22Rv1 (cell line): ENCODE data around the gene MPDZ.

Experiments
- H3K27ac ChIP-seq: fragments of 450-650 bp; 2 replicates; pipeline ENCODE4 v1.5.1; 2017
- CTCF ChIP-seq: fragments of 450-650 bp; IDR thresholded peaks from 2 replicates; pipeline ENCODE4 v1.5.1; 2017; ENCODE audit warnings: mild to moderate bottlenecking
- ZFX ChIP-seq: fragments of 450-650 bp; IDR thresholded peaks from 2 replicates; pipeline ENCODE4 v1.6.1; 2017; ENCODE audit warnings: antibody characterized with exemption, borderline replicate concordance

MPDZ gene, protein sequence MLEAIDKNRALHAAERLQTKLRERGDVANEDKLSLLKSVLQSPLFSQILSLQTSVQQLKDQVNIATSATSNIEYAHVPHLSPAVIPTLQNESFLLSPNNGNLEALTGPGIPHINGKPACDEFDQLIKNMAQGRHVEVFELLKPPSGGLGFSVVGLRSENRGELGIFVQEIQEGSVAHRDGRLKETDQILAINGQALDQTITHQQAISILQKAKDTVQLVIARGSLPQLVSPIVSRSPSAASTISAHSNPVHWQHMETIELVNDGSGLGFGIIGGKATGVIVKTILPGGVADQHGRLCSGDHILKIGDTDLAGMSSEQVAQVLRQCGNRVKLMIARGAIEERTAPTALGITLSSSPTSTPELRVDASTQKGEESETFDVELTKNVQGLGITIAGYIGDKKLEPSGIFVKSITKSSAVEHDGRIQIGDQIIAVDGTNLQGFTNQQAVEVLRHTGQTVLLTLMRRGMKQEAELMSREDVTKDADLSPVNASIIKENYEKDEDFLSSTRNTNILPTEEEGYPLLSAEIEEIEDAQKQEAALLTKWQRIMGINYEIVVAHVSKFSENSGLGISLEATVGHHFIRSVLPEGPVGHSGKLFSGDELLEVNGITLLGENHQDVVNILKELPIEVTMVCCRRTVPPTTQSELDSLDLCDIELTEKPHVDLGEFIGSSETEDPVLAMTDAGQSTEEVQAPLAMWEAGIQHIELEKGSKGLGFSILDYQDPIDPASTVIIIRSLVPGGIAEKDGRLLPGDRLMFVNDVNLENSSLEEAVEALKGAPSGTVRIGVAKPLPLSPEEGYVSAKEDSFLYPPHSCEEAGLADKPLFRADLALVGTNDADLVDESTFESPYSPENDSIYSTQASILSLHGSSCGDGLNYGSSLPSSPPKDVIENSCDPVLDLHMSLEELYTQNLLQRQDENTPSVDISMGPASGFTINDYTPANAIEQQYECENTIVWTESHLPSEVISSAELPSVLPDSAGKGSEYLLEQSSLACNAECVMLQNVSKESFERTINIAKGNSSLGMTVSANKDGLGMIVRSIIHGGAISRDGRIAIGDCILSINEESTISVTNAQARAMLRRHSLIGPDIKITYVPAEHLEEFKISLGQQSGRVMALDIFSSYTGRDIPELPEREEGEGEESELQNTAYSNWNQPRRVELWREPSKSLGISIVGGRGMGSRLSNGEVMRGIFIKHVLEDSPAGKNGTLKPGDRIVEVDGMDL (N-terminal part only)

GRCh38 chr9:13279284-13280141 is at the start of gene MPDZ:
MPDZ (minus strand) TSS chr9:13279692; CDS start chr9:13250315, 29,377 bp downstream.
- peak within 1 kb of the TSS; percentile 63 for H3K27ac ChIP-seq
- TF ChIP-seq ZFX (no peak), CTCF (no peak)

DNA sequence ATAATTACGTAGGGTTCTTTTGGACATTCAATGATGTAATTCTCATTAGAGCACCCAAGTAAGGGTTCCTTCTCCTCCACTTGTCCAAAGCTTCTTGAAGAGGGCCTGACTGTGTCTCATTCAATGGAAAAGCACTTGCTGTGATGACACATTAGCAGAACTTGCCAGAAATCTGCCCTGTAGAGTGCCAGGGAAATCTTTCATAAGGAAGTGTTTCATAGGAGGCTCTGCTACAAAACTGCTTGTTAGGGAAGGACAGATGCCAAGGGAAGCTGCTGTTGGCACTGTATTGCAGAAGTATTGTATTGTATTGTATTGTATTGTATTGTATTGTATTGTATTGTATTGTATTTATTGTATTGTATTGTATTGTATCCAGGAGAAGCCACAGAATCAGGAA is 45.5 kb upstream of the MPDZ start:
- H3K27ac ChIP-seq = no peak overlapping the region
- TF ChIP-seq ZFX (no peak), CTCF (no peak)

DNA sequence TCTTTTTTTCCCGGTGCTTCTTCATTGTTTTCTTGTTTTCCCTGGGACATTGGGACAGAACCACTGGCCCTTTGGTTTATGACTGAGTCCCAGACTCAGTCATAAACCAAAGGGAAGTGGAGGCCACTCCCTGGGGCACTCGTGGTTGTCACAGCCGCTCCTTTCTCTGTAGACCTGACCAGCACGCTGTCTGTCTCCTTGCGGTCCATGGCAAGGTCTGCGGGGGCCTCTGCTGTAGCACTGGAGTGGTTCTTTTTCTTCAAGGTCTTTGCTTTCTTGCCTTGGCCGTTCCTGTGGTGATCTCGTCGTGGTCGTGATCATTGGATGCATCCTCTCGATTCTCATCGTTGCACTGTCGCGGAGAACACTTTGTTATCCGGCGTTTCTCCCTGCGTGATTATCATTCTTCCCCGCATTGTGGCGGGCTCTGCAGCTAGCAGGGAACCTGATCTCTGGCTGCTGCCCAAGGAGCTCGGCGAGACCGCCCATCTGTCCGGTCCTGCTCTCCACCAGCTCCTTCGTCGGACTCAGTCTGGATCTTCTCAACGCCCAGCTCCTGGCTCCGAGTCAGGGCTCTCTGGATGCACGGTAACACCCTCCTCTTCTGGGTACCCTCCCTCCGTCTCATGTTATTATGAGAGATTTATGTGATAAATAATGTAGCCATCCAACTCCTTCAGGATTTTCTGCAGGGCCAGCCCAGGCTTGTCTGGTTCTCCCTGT is 43.5 kb upstream of the MPDZ start:
- no peak overlapping the region for H3K27ac ChIP-seq
- TF ChIP-seq CTCF (no peak), ZFX (no peak)

GRCh38 chr9:13318027-13318426 is 38.5 kb upstream of the MPDZ start:
- TF ChIP-seq CTCF (no peak), ZFX (no peak)
- H3K27ac ChIP-seq = no peak overlapping the region

GRCh38 chr9:13296972-13297371 is 17.5 kb upstream of the MPDZ start:
- TF ChIP-seq ZFX (no peak), CTCF (no peak)
- no peak overlapping the region for H3K27ac ChIP-seq

- TF ChIP-seq CTCF = no peak
- no peak for TF ChIP-seq ZFX
- no peak overlapping the region for H3K27ac ChIP-seq
Observed at GRCh38 chr9:13295556-13295955, 16.1 kb upstream of the MPDZ start.
